DND-41 (cell line): ENCODE results near the gene CNIH4.
"Not testable (repeated sequence)": the region's sequence is repeated elsewhere in the genome, so short reads cannot be mapped to it uniquely, and the experiment has no call there.

Experiments
- ATAC-seq: fragments of 200-7000 bp; cut with Tn5 transposase; 3 replicates; pipeline ENCODE4 v1.9.1; 2021; ENCODE audit warnings: low read depth; ENCODE audit not compliant: insufficient read depth
- DNase-seq: peaks from one replicate; pipeline ENCODE4 v3.0.0-alpha.2; 2020
- H2AFZ ChIP-seq: 2 replicates; pipeline ENCODE4 v1.6.0; 2012; ENCODE audit warnings: low read depth, low read length
- H3K27ac ChIP-seq: 2 replicates; pipeline ENCODE4 v1.5.1; 2012; ENCODE audit warnings: low read length, inconsistent platforms
- H3K27me3 ChIP-seq: fragments of 200-600 bp; sonication (generic); 2 replicates; pipeline ENCODE4 v1.6.0; 2012; ENCODE audit warnings: low read length, mild to moderate bottlenecking, inconsistent platforms; ENCODE audit not compliant: insufficient read depth, poor library complexity
- H3K36me3 ChIP-seq: 2 replicates; pipeline ENCODE4 v1.5.1; 2012; ENCODE audit warnings: low read length, inconsistent platforms; ENCODE audit not compliant: insufficient read depth
- H3K4me1 ChIP-seq: 2 replicates; pipeline ENCODE4 v1.5.1; 2012; ENCODE audit warnings: mild to moderate bottlenecking, low read length; ENCODE audit not compliant: insufficient read depth
- H3K4me2 ChIP-seq: 2 replicates; pipeline ENCODE4 v1.6.0; 2012; ENCODE audit warnings: mild to moderate bottlenecking, moderate library complexity, low read length, inconsistent platforms; ENCODE audit not compliant: insufficient read depth
- H3K4me3 ChIP-seq, 2 experiments: fragments of 200-600 bp in 1 of 2; shearing (Covaris generic) in 1 of 2; 2 replicates each; pipeline ENCODE4 v1.5.1; 2012 to 2016; ENCODE audit warnings: inconsistent platforms in 2 of 2, low read length in 2 of 2, mild to moderate bottlenecking in 2 of 2, low read depth in 1 of 2, moderate library complexity in 1 of 2
- H3K79me2 ChIP-seq: 2 replicates; pipeline ENCODE4 v1.6.0; 2012; ENCODE audit warnings: low read length, inconsistent platforms; ENCODE audit not compliant: insufficient read depth
- H3K9ac ChIP-seq: 2 replicates; pipeline ENCODE4 v1.6.0; 2012; ENCODE audit warnings: low read depth, mild to moderate bottlenecking, inconsistent platforms, low read length, moderate library complexity
- H3K9me3 ChIP-seq: 2 replicates; pipeline ENCODE4 v1.5.1; 2012; ENCODE audit warnings: low read length, moderate library complexity, mild to moderate bottlenecking, inconsistent platforms; ENCODE audit not compliant: insufficient read depth, severe bottlenecking
- H4K20me1 ChIP-seq: 2 replicates; pipeline ENCODE4 v1.6.0; 2012; ENCODE audit warnings: low read length; ENCODE audit not compliant: insufficient read depth
- CTCF ChIP-seq: IDR thresholded peaks from 2 replicates; pipeline ENCODE4 v1.5.1; 2012; ENCODE audit warnings: borderline replicate concordance, low read length, moderate library complexity, mild to moderate bottlenecking; ENCODE audit not compliant: poor library complexity, severe bottlenecking; ENCODE audit errors: extremely low read depth
- EZH2 ChIP-seq: IDR thresholded peaks from 3 replicates; pipeline ENCODE4 v1.6.1; 2012; ENCODE audit warnings: borderline replicate concordance, low read depth, mild to moderate bottlenecking, moderate library complexity, low read length, inconsistent platforms; ENCODE audit not compliant: severe bottlenecking

CNIH4 gene

GRCh38 chr1:224420106-224420505 is 63.4 kb downstream of the CNIH4 start:
- Histone ChIP-seq H3K9ac (no peak overlapping the region), H3K9me3 (no peaks in the 10 kb centered on the region), H3K36me3 (peaks cover 96% of the 10 kb centered on the region), H3K4me1 (no peaks in the 10 kb centered on the region), H3K27me3 (no peaks in the 10 kb centered on the region), H3K4me2 (no peak overlapping the region), H3K79me2 (peaks cover 3% of the 10 kb centered on the region; the same call in 1 of the 2 replicates), H2AFZ (no peak overlapping the region), H3K4me3 (no peak overlapping the region), H3K27ac (no peak overlapping the region), H4K20me1 (no peaks in the 10 kb centered on the region)
- no peak for ATAC-seq
- TF ChIP-seq CTCF (no peak), EZH2 (no peak)
- no peak for DNase-seq

- no peak for ATAC-seq
- H2AFZ ChIP-seq, result no peak overlapping the region
- H3K4me3 ChIP-seq, result no peak overlapping the region
- H3K27me3 ChIP-seq, result no peaks in the 10 kb centered on the region
- peaks cover 44% of the 10 kb centered on the region for H3K79me2 ChIP-seq
- TF ChIP-seq CTCF (no peak), EZH2 (no peak)
- no peak overlapping the region for H3K9ac ChIP-seq
- DNase-seq, result no peak
- H3K4me2 ChIP-seq, result no peak overlapping the region
- peaks cover 13% of the 10 kb centered on the region; the same call in 1 of the 2 replicates for H3K4me1 ChIP-seq
- peaks cover 16% of the 10 kb centered on the region; the same call in 1 of the 2 replicates for H4K20me1 ChIP-seq
- peaks cover 82% of the 10 kb centered on the region for H3K36me3 ChIP-seq
- no peak overlapping the region for H3K27ac ChIP-seq
- no peaks in the 10 kb centered on the region for H3K9me3 ChIP-seq
These were observed 68.7 kb downstream of the CNIH4 start for GRCh38 chr1:224425279-224425884.

- ATAC-seq, H3K9me3 ChIP-seq, H3K27me3 ChIP-seq, DNase-seq, H2AFZ ChIP-seq, H3K4me2 ChIP-seq, H3K9ac ChIP-seq, H3K4me3 ChIP-seq, H3K27ac ChIP-seq: not testable (repeated sequence)
- Histone ChIP-seq H3K79me2 (peaks cover 56% of the 10 kb centered on the region), H3K36me3 (peaks cover 75% of the 10 kb centered on the region), H4K20me1 (peaks cover 25% of the 10 kb centered on the region), H3K4me1 (peaks cover 28% of the 10 kb centered on the region)
These were observed 70.2 kb downstream of the CNIH4 start for GRCh38 chr1:224426869-224427268.

- ATAC-seq, result no peak
- H3K9ac ChIP-seq, result no peak overlapping the region
These were observed 70.7 kb downstream of the CNIH4 start for GRCh38 chr1:224427346-224427745.

GRCh38 chr1:224428713-224429112 is 72.0 kb downstream of the CNIH4 start:
- H2AFZ ChIP-seq, ATAC-seq, DNase-seq, H3K9me3 ChIP-seq, H3K27me3 ChIP-seq, H3K27ac ChIP-seq, H3K9ac ChIP-seq, H3K4me2 ChIP-seq, H3K4me3 ChIP-seq: not testable (repeated sequence)
- Histone ChIP-seq H3K36me3 (peaks cover 65% of the 10 kb centered on the region), H3K4me1 (peaks cover 44% of the 10 kb centered on the region), H4K20me1 (peaks cover 41% of the 10 kb centered on the region), H3K79me2 (peaks cover 74% of the 10 kb centered on the region)

More at GRCh38 chr1:224427346-224427745, 70.7 kb downstream of the CNIH4 start:
- Histone ChIP-seq H3K9me3 (no peaks in the 10 kb centered on the region), H3K4me3 (no peak overlapping the region), H3K4me1 (peaks cover 33% of the 10 kb centered on the region), H2AFZ (no peak overlapping the region), H3K4me2 (no peak overlapping the region), H3K36me3 (peaks cover 70% of the 10 kb centered on the region), H3K27ac (no peak overlapping the region), H3K27me3 (no peaks in the 10 kb centered on the region), H3K79me2 (peaks cover 61% of the 10 kb centered on the region), H4K20me1 (peaks cover 28% of the 10 kb centered on the region)
- DNase-seq, result no peak
- TF ChIP-seq CTCF, result no peak
- no peak for TF ChIP-seq EZH2
